Neuronal stem cell (in vitro differentiated cells): ENCODE results near the gene SORL1-AS1.
A peak's percentile ranks its signal among the peaks of the same experiment; 100 is the strongest.

ENCODE experiments used
- DNase-seq: peaks from one replicate; pipeline ENCODE4 v3.0.0-alpha.2; 2013; ENCODE audit warnings: low spot score
- H2AFZ ChIP-seq: one replicate; pipeline ENCODE4 v1.6.1; 2013; ENCODE audit warnings: mild to moderate bottlenecking, low read length, inconsistent platforms
- H2AK5ac ChIP-seq: 2 replicates; pipeline ENCODE4 v1.6.1; 2013; ENCODE audit warnings: low read depth, mild to moderate bottlenecking, inconsistent platforms, low read length, moderate library complexity, mixed read lengths
- H2BK120ac ChIP-seq: 2 replicates; pipeline ENCODE4 v1.6.1; 2013; ENCODE audit warnings: low read depth, mild to moderate bottlenecking, inconsistent platforms, low read length, moderate library complexity, mixed read lengths
- H2BK12ac ChIP-seq: one replicate; pipeline ENCODE4 v1.6.1; 2013; ENCODE audit warnings: low read length, inconsistent platforms
- H2BK15ac ChIP-seq: 2 replicates; pipeline ENCODE4 v1.6.1; 2013; ENCODE audit warnings: mild to moderate bottlenecking, low read length, inconsistent platforms, mixed read lengths
- H2BK5ac ChIP-seq: one replicate; pipeline ENCODE4 v1.6.1; 2013; ENCODE audit warnings: inconsistent platforms, mild to moderate bottlenecking, low read length, moderate library complexity
- H3K14ac ChIP-seq: one replicate; pipeline ENCODE4 v1.6.1; 2013; ENCODE audit warnings: low read length, inconsistent platforms
- H3K18ac ChIP-seq: 2 replicates; pipeline ENCODE4 v1.6.1; 2013; ENCODE audit warnings: low read length, inconsistent platforms
- H3K23ac ChIP-seq: 2 replicates; pipeline ENCODE4 v1.6.1; 2013; ENCODE audit warnings: low read depth, mild to moderate bottlenecking, mixed read lengths, low read length, inconsistent platforms; ENCODE audit not compliant: poor library complexity
- H3K27ac ChIP-seq: replicated peaks from 3 replicates; pipeline ENCODE4 v1.5.1; 2013; ENCODE audit warnings: low read length, inconsistent platforms
- H3K27me3 ChIP-seq, 3 experiments: 2 replicates each; pipeline ENCODE4 v1.6.1; 2013; ENCODE audit warnings: low read length in 3 of 3, mild to moderate bottlenecking in 2 of 3, inconsistent platforms in 1 of 3, low read depth in 1 of 3, mixed read lengths in 1 of 3, moderate library complexity in 1 of 3; ENCODE audit not compliant: control insufficient read depth in 3 of 3, insufficient read depth in 3 of 3
- H3K36me3 ChIP-seq, 2 donors: replicated peaks in 1 of 2; 2 replicates each; pipeline ENCODE4 v1.6.1; 2013; ENCODE audit warnings: low read length in 2 of 2; ENCODE audit not compliant: control insufficient read depth in 2 of 2, insufficient read depth in 2 of 2
- H3K4ac ChIP-seq: 2 replicates; pipeline ENCODE4 v1.6.1; 2013; ENCODE audit warnings: inconsistent platforms, mild to moderate bottlenecking, low read length, moderate library complexity
- H3K4me1 ChIP-seq, 2 donors: 1 replicate in 1 of 2; 2 replicates in 1 of 2; pipeline ENCODE4 v1.6.1; 2013; ENCODE audit warnings: low read length in 2 of 2, low read depth in 1 of 2; ENCODE audit not compliant: control insufficient read depth in 2 of 2, insufficient read depth in 1 of 2
- H3K4me2 ChIP-seq: one replicate; pipeline ENCODE4 v1.6.1; 2013; ENCODE audit warnings: mild to moderate bottlenecking, low read length, inconsistent platforms; ENCODE audit not compliant: insufficient read depth, poor library complexity, severe bottlenecking
- H3K4me3 ChIP-seq, 2 donors: 2 replicates each; pipeline ENCODE4 v1.5.1; 2013; ENCODE audit warnings: low read length in 2 of 2, mild to moderate bottlenecking in 2 of 2, inconsistent platforms in 1 of 2, moderate library complexity in 1 of 2
- H3K79me1 ChIP-seq: one replicate; pipeline ENCODE4 v1.6.1; 2013; ENCODE audit warnings: low read depth, mild to moderate bottlenecking, inconsistent platforms, low read length, moderate library complexity
- H3K9ac ChIP-seq: one replicate; pipeline ENCODE4 v1.6.1; 2013; ENCODE audit warnings: mild to moderate bottlenecking, low read depth, low read length, inconsistent platforms; ENCODE audit not compliant: poor library complexity
- H3K9me3 ChIP-seq, 2 donors: replicated peaks in 1 of 2; 2 replicates each; pipeline versions ENCODE3 to v1.6.1; 2013; ENCODE audit warnings: low read length in 2 of 2, mild to moderate bottlenecking in 2 of 2, inconsistent platforms in 1 of 2, low read depth in 1 of 2, mixed read lengths in 1 of 2, moderate library complexity in 1 of 2; ENCODE audit not compliant: control insufficient read depth in 2 of 2, insufficient read depth in 1 of 2
- H4K8ac ChIP-seq: one replicate; pipeline ENCODE4 v1.6.1; 2013; ENCODE audit warnings: low read depth, mild to moderate bottlenecking, inconsistent platforms, low read length, moderate library complexity
- H4K91ac ChIP-seq: one replicate; pipeline ENCODE4 v1.6.1; 2013; ENCODE audit warnings: low read length, low read depth, mild to moderate bottlenecking, inconsistent platforms; ENCODE audit not compliant: poor library complexity
- WGBS, 2 donors: extraction: QIAGEN DNeasy Blood & Tissue Kit; methylation state at CpG; one replicate each; pipeline ENCODE4 v1.1.7; 2013; ENCODE audit warnings: missing lambda C conversion rate in 2 of 2, mixed read lengths in 1 of 2; ENCODE audit not compliant: insufficient read length in 2 of 2, insufficient replicate concordance in 1 of 2; ENCODE audit errors: extremely low coverage in 2 of 2; 5-methylcytosine and 5-hydroxymethylcytosine counted together

SORL1-AS1 gene

DNA sequence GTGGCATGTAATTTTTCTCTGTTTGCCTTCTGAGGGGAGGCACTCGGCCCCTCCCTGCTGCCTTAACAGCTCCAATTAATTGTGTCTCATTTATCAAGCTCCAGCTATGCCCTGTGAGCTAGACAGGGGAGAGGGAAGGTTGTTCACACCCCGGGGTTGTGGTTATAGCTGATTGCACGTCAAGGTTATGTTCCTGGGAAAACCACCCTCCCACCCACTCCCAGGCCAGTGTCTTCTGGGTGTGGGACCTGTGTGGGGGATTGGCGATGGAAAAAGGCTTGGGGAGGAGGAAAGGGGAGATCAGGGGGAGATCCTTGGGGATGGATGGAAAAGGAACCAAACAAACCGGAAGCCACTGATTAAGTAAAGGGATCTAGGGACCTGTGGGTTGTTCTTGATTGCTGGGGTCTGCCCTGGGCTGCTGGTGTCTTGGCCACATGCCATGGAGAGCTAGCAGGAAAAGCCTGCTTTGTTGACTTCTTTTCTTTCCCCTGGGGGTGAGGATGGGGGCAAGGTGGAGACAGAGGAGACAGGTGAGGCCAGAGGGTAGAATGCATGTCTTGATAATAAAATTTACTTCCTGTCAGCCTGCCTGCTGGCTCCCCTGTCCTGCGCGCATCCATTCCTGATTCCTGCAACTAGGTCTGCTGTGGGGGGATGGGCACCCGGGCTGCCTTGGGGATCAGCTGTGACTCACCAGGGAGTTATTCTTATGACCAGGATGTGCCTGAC, 13.5 kb upstream of the SORL1-AS1 start:
- H3K4me1 ChIP-seq = peaks cover 14 to 18% of the 10 kb centered on the region in 2 donors
- H3K14ac ChIP-seq = no peak overlapping the region
- no peaks in the 10 kb centered on the region for H3K9me3 ChIP-seq
- peak overlapping the region; percentile 36 for H3K18ac ChIP-seq
- peaks cover 2 to 16% of the 10 kb centered on the region in 2 donors for H3K36me3 ChIP-seq
- H2BK15ac ChIP-seq = peak overlapping the region; percentile 19
- H3K79me1 ChIP-seq = no peaks in the 10 kb centered on the region
- no peak for DNase-seq
- H3K27me3 ChIP-seq = no peaks in the 10 kb centered on the region
- H3K27ac ChIP-seq = no peak overlapping the region
- H3K4me3 ChIP-seq = no peak overlapping the region
- no peak overlapping the region for H3K4ac ChIP-seq
- H4K8ac ChIP-seq = no peak overlapping the region
- no peak overlapping the region for H2BK12ac ChIP-seq
- H3K23ac ChIP-seq = no peak overlapping the region
- H2AFZ ChIP-seq = no peak overlapping the region
- no peak overlapping the region for H3K4me2 ChIP-seq
- H2BK120ac ChIP-seq = no peak overlapping the region
- H2AK5ac ChIP-seq = no peak overlapping the region
- no peak overlapping the region for H4K91ac ChIP-seq
- H2BK5ac ChIP-seq = no peak overlapping the region
- H3K9ac ChIP-seq = no peak overlapping the region
- no CpG with 5 or more reads among the region's 8 CpGs for WGBS, 2 donors

DNA sequence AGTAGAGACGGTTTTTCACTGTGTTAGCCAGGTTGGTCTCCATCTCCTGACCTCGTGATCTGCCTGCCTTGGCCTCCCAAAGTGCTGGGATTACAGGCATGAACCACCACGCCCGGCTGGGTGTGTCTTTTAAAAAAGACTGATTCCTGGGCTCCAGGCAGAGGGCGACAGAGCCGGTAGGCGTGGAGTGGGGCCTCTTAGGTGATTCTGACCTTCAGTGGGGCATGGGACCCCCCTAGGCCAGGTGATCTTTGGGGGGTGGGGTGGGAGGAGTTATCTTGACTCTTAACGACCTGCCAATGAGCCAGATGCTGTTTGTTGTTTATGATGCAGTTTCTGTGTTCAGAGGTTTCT, 12.9 kb upstream of the SORL1-AS1 start:
- Histone ChIP-seq H2AK5ac (no peak overlapping the region), H2BK15ac (no peak overlapping the region), H2BK12ac (no peak overlapping the region), H2BK120ac (no peak overlapping the region), H3K36me3 (peaks cover 2 to 10% of the 10 kb centered on the region in 2 donors), H3K18ac (no peak overlapping the region), H3K4me3 (no peak overlapping the region), H3K4ac (no peak overlapping the region), H2AFZ (no peak overlapping the region), H3K9ac (no peak overlapping the region), H3K4me1 (peaks cover 14 to 18% of the 10 kb centered on the region in 2 donors), H3K14ac (no peak overlapping the region), H3K27me3 (no peaks in the 10 kb centered on the region), H3K4me2 (no peak overlapping the region), H3K23ac (no peak overlapping the region), H2BK5ac (no peak overlapping the region), H4K91ac (no peak overlapping the region), H3K9me3 (no peaks in the 10 kb centered on the region), H3K79me1 (no peaks in the 10 kb centered on the region), H3K27ac (no peak overlapping the region), H4K8ac (no peak overlapping the region)
- WGBS, 2 donors = no CpG with 5 or more reads among the region's 8 CpGs
- no peak for DNase-seq

DNA sequence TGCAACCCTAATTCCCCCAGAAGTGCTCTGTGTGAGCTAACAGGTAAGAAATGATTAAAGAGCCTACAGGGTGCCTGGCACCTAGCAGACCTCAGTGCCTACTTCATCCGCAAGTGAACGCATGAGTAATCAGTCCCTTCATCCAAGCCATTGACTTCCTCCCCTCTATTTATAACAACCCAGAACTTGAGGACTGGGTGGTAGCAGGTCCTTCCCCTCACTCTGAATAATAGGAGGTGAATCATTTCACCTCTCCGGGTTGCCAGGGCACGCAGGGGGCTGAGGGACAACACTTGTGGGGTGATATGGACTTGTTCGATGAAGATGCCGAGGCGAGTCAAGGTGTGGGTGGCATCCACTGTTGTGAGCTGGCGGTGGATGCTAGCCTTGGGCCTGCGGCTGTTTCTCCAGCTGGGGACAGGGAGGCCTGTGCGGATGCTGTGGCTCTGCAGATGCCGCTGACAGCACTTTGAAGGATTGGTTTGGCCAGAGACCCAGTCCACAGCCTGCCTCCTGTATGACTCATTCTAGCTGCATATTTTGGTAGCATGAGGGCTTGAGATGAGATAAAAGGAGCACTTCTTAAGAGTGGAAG, 11.7 kb upstream of the SORL1-AS1 start:
- Histone ChIP-seq H3K27me3 (no peaks in the 10 kb centered on the region), H3K9me3 (no peaks in the 10 kb centered on the region), H3K79me1 (no peaks in the 10 kb centered on the region), H2AK5ac (no peak overlapping the region), H3K18ac (peak overlapping the region; percentile 1), H3K4me1 (peaks cover 14 to 20% of the 10 kb centered on the region in 2 donors), H2BK15ac (no peak overlapping the region), H2AFZ (no peak overlapping the region), H4K91ac (no peak overlapping the region), H2BK12ac (no peak overlapping the region), H4K8ac (no peak overlapping the region), H3K36me3 (no peaks in the 10 kb centered on the region), H3K4me2 (no peak overlapping the region), H3K27ac (no peak overlapping the region), H3K23ac (no peak overlapping the region), H2BK120ac (no peak overlapping the region), H3K9ac (no peak overlapping the region), H3K4me3 (peak overlapping the region in 1 of 2 donors; percentile 5), H3K14ac (no peak overlapping the region), H3K4ac (no peak overlapping the region), H2BK5ac (no peak overlapping the region)
- no CpG with 5 or more reads among the region's 11 CpGs for WGBS, 2 donors
- DNase-seq = no peak

DNA sequence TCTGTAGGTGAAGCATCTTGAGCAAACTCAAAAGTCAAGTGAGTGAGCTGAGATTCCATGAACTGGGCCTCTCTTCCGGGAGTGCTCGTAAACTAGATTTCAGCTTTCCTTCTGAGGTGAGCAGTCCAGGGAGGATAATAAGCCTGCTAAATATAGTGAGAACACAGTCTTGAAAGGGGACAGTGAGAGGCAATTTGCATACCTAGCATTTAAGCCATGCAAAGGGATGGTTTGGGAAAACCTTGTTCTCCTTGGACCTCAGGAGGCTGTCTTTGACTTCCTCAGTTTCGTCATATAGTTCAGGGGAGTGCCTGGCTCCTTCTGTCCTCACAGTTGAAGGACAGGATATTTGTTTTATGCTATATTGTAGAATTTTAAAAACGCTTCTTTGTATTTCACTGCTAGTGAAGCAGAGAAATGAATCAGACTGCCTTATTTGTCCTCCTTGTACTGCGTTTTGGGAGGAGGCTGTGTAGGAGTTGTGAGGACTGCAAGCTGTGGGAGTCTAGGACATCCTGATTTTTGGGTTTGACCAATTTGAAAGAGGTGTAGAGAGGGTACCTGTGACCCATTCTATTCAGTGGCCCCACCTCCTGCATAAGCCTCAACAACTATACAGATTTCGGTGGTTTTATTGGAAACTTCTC, 11.0 kb upstream of the SORL1-AS1 start:
- Histone ChIP-seq H2BK120ac (no peak overlapping the region), H2BK15ac (no peak overlapping the region), H3K79me1 (no peaks in the 10 kb centered on the region), H3K23ac (no peak overlapping the region), H3K36me3 (no peaks in the 10 kb centered on the region), H3K9ac (no peak overlapping the region), H3K4me2 (no peak overlapping the region), H3K4ac (no peak overlapping the region), H4K8ac (no peak overlapping the region), H3K4me1 (peaks cover 14 to 20% of the 10 kb centered on the region in 2 donors), H2BK12ac (no peak overlapping the region), H3K27me3 (no peaks in the 10 kb centered on the region), H2AFZ (no peak overlapping the region), H3K14ac (no peak overlapping the region), H4K91ac (no peak overlapping the region), H2AK5ac (no peak overlapping the region), H3K4me3 (no peak overlapping the region), H3K9me3 (no peaks in the 10 kb centered on the region), H3K27ac (no peak overlapping the region), H3K18ac (no peak overlapping the region), H2BK5ac (no peak overlapping the region)
- WGBS, 2 donors = no CpG with 5 or more reads among the region's 6 CpGs
- DNase-seq = no peak
